Caco-2 (cell line): Measurements from ENCODE around the gene TAT. TPM values are rescaled to one million over a fixed set of nuclear protein-coding genes. Genes with fewer than 3 reads are reported as not detected.

ENCODE experiments used
- BruUV-seq: library from RNA; stranded (reverse); fragments of 400-500 nt; replicated peaks from 2 replicates; lab custom pipeline; 2021; lab: Mats Ljungman, UMichigan
- CTCF ChIA-PET: fragments of 300-600 bp; sonication (Branson Sonifier 250); formaldehyde crosslinking; loops from one replicate; lab custom pipeline; 2022; ENCODE audit warnings: antibody characterized with exemption; lab: Charles Lee
- POLR2A ChIA-PET: fragments of 300-600 bp; sonication (Branson Sonifier 250); formaldehyde crosslinking; loops from one replicate; lab custom pipeline; 2022; ENCODE audit warnings: antibody characterized with exemption; lab: Charles Lee
- DNase-seq, 2 experiments: peaks; one replicate each; pipeline versions ENCODE4 v3.0.0 to v3.0.0-alpha.2; 2020 to 2022
- H3K27me3 ChIP-seq: replicated peaks from 2 replicates; pipeline ENCODE4 v1.6.0; 2011; ENCODE audit warnings: low read length; ENCODE audit not compliant: control insufficient read depth, insufficient read depth
- H3K36me3 ChIP-seq: 2 replicates; pipeline ENCODE4 v1.5.1; 2011; ENCODE audit warnings: low read length; ENCODE audit not compliant: control insufficient read depth, insufficient read depth
- H3K4me1 ChIP-seq: fragments of 250-450 bp; sonication (Bioruptor Pico); 2 replicates; pipeline ENCODE4 v1.5.1; 2020; ENCODE audit warnings: mild to moderate bottlenecking
- H3K4me3 ChIP-seq: 2 replicates; pipeline ENCODE4 v1.5.1; 2011; ENCODE audit warnings: low read depth, mild to moderate bottlenecking, control low read depth, low read length
- H3K9me3 ChIP-seq: fragments of 250-450 bp; sonication (Bioruptor Pico); 2 replicates; pipeline ENCODE4 v1.5.1; 2020; ENCODE audit warnings: mild to moderate bottlenecking, moderate library complexity
- H3K27ac Mint-ChIP-seq: one replicate; pipeline ENCODE4 v1.8.0; 2022; ENCODE audit warnings: mixed read lengths; ENCODE audit not compliant: unreplicated experiment
- H3K27me3 Mint-ChIP-seq: one replicate; pipeline ENCODE4 v1.8.0; 2022; ENCODE audit warnings: mixed read lengths; ENCODE audit not compliant: insufficient read depth, unreplicated experiment
- H3K36me3 Mint-ChIP-seq: one replicate; pipeline ENCODE4 v1.8.0; 2022; ENCODE audit warnings: mild to moderate bottlenecking, mixed read lengths; ENCODE audit not compliant: insufficient read depth, unreplicated experiment
- H3K4me1 Mint-ChIP-seq: one replicate; pipeline ENCODE4 v1.8.0; 2022; ENCODE audit warnings: low read depth, mixed read lengths; ENCODE audit not compliant: unreplicated experiment
- H3K4me3 Mint-ChIP-seq: one replicate; pipeline ENCODE4 v1.8.0; 2022; ENCODE audit warnings: mild to moderate bottlenecking, moderate library complexity, mixed read lengths; ENCODE audit not compliant: unreplicated experiment
- H3K9me3 Mint-ChIP-seq: one replicate; pipeline ENCODE4 v1.8.0; 2022; ENCODE audit warnings: mixed read lengths; ENCODE audit not compliant: unreplicated experiment
- CTCF ChIP-seq, 2 experiments: fragments of 200-600 bp in 1 of 2; IDR thresholded peaks; 1 replicate in 1 of 2; 2 replicates in 1 of 2; pipeline versions ENCODE4 v1.5.1 to v1.8.0; 2011 to 2022; ENCODE audit warnings: antibody characterized with exemption in 1 of 2, control low read depth in 1 of 2, inconsistent platforms in 1 of 2, low read depth in 1 of 2, low read length in 1 of 2, mild to moderate bottlenecking in 1 of 2, moderate library complexity in 1 of 2; ENCODE audit not compliant: insufficient read depth in 1 of 2, severe bottlenecking in 1 of 2, unreplicated experiment in 1 of 2
- intact Hi-C: fragments of 100-400 bp; cut with micrococcal nuclease; formaldehyde crosslinking; loops from one replicate; pipeline ENCODE4 v1.10.0; 2022; ENCODE audit not compliant: unreplicated experiment
- total RNA-seq: library from RNA; stranded (reverse); gene quantifications from 2 replicates; pipeline ENCODE4 v1.2.3, GENCODE V29; 2022

TAT gene
- total RNA-seq, 1 experiment from 2014 or later, result not detected

GRCh38 chr16:71569621-71570020 is 7.3 kb downstream of the TAT start:
- no peak for DNase-seq
- H3K27me3 ChIP-seq, result no peaks in the 10 kb centered on the region
- H3K9me3 Mint-ChIP-seq, result no peaks in the 10 kb centered on the region
- no peak overlapping the region for H3K4me3 Mint-ChIP-seq
- H3K4me1 ChIP-seq, result peaks cover 16% of the 10 kb centered on the region
- no peak for TF ChIP-seq CTCF (IDR thresholded peaks at IDR 0.05; ENCODE audit: insufficient read depth in 1 of 2, low read depth in 1 of 2, low read length in 1 of 2, severe bottlenecking in 1 of 2, unreplicated experiment in 1 of 2)
- peaks cover 12% of the 10 kb centered on the region for H3K4me1 Mint-ChIP-seq
- no peak overlapping the region for H3K4me3 ChIP-seq
- no peaks in the 10 kb centered on the region for H3K27me3 Mint-ChIP-seq
- H3K9me3 ChIP-seq, result no peaks in the 10 kb centered on the region
- peaks cover 15% of the 10 kb centered on the region for H3K36me3 Mint-ChIP-seq
- no peak overlapping the region for H3K27ac Mint-ChIP-seq
- CTCF ChIA-PET, result interaction anchor here (0.7 kb wide), 1 partner anchor 42 kb away, joined by 3 read pairs; no protein-coding TSS in a partner anchor
- intact Hi-C loops, result no loop called here
- BruUV-seq, result no TSS peak
- H3K36me3 ChIP-seq, result no peaks in the 10 kb centered on the region
- POLR2A ChIA-PET, result no interaction called here

DNA sequence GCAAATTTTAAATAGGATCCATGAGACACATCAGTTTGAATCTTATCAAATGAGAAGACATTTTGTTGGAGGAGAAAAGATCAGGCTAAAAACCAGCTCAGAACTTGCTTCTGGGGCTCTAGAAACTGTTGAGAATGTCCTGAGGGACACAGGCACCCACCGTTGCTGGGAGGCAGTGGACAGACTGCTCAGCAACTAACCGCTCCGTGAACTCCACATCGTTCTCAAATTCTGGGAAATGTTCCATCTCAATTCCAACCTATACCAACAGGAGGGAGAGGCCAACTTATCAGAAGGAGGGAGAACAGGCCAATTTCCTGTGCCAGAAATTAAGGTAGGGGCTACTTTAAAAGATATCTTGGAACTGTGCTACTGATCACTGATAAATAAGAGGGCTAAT is 8.3 kb downstream of the TAT start:
- no TSS peak for BruUV-seq
- no peak for DNase-seq
- Mint-ChIP-seq H3K27ac (no peak overlapping the region), H3K4me1 (peaks cover 20% of the 10 kb centered on the region), H3K4me3 (no peak overlapping the region), H3K27me3 (no peaks in the 10 kb centered on the region), H3K9me3 (no peaks in the 10 kb centered on the region), H3K36me3 (peaks cover 23% of the 10 kb centered on the region)
- no peak overlapping the region for H3K4me3 ChIP-seq
- H3K36me3 ChIP-seq, result no peaks in the 10 kb centered on the region
- no peak for TF ChIP-seq CTCF (IDR thresholded peaks at IDR 0.05; ENCODE audit: insufficient read depth in 1 of 2, low read depth in 1 of 2, low read length in 1 of 2, severe bottlenecking in 1 of 2, unreplicated experiment in 1 of 2)
- intact Hi-C loops, result no loop called here
- ChIA-PET POLR2A (no interaction called here), CTCF (no interaction called here)
- H3K27me3 ChIP-seq, result no peaks in the 10 kb centered on the region
- H3K9me3 ChIP-seq, result no peaks in the 10 kb centered on the region
- H3K4me1 ChIP-seq, result peaks cover 16% of the 10 kb centered on the region

GRCh38 chr16:71567931-71568330 is 9.0 kb downstream of the TAT start:
- H3K4me1 Mint-ChIP-seq, result peaks cover 20% of the 10 kb centered on the region
- Histone ChIP-seq H3K4me1 (peaks cover 16% of the 10 kb centered on the region), H3K27me3 (no peaks in the 10 kb centered on the region), H3K36me3 (no peaks in the 10 kb centered on the region), H3K9me3 (no peaks in the 10 kb centered on the region), H3K4me3 (no peak overlapping the region)
- intact Hi-C loops, result no loop called here
- no peaks in the 10 kb centered on the region for H3K27me3 Mint-ChIP-seq
- H3K36me3 Mint-ChIP-seq, result peaks cover 23% of the 10 kb centered on the region
- H3K9me3 Mint-ChIP-seq, result no peaks in the 10 kb centered on the region
- no peak for DNase-seq
- no peak for TF ChIP-seq CTCF (IDR thresholded peaks at IDR 0.05; ENCODE audit: insufficient read depth in 1 of 2, low read depth in 1 of 2, low read length in 1 of 2, severe bottlenecking in 1 of 2, unreplicated experiment in 1 of 2)
- POLR2A ChIA-PET, result no interaction called here
- no peak overlapping the region for H3K27ac Mint-ChIP-seq
- no TSS peak for BruUV-seq
- H3K4me3 Mint-ChIP-seq, result no peak overlapping the region
- CTCF ChIA-PET, result interaction anchor here (1.2 kb wide), 1 partner anchor 42 kb away, joined by 3 read pairs; no protein-coding TSS in a partner anchor
